NK-92 (cell line): ENCODE measurements around the gene UBA1.
"Not testable (repeated sequence)": the region's sequence is repeated elsewhere in the genome, so short reads cannot be mapped to it uniquely, and the experiment has no call there.

ENCODE experiments used
- DNase-seq: peaks from one replicate; lab custom pipeline; 2025; ENCODE audit not compliant: unreplicated experiment; lab: John Stamatoyannopoulos, UW

UBA1 gene

DNA sequence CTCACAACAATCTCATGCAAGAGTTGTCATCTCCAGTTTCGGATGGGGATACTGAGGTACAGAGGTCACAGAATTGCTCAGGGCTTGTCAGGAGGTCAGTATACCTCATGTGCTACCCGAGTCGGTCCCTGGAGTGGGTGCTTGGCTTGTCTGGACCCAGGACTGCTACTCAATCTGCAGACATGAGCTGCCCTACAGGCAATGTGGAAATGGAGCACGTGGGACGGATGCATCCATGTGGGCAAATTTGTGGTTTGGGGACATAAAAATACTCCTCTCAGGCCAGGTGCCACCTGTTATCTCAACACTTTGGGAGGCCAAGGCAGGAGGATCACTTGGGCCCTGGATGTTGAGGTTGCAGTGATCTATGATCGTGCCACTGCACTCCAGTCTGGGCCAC is 54.9 kb downstream of the UBA1 start:
- DNase-seq = no peak

- DNase-seq = no peak
Measured at GRCh38 chrX:47250017-47250347, 56.4 kb downstream of the UBA1 start.

DNA sequence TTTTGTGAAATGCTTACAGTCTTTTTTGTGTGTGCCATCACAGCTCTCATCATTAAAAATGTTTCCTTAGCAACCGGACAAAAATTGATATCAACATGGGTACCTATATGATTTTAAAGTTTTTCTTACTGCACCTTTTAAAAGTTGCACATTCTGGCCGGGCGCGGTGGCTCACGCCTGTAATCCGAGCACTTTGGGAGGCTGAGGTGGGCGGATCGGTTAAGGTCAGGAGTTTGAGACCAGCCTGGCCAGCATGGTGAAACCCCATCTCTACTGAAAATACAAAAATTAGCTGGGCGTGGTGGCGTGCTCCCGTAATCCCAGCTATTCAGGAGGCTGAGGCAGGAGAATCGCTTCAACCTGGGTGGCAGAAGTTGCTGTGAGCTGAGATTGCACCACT is 64.0 kb downstream of the UBA1 start:
- not testable (repeated sequence) for DNase-seq
